Endodermal cell (in vitro differentiated cells): Measurements from ENCODE around the gene ICA1L. TPM values are rescaled to one million over a fixed set of nuclear protein-coding genes. Genes with fewer than 3 reads are reported as not detected.
"Not testable (repeated sequence)": the region's sequence is repeated elsewhere in the genome, so short reads cannot be mapped to it uniquely, and the experiment has no call there.

ENCODE experiments used
- DNase-seq: peaks from one replicate; pipeline ENCODE4 v3.0.0-alpha.2; 2017
- H3K27ac ChIP-seq: 2 replicates; pipeline ENCODE4 v1.5.1; 2013; ENCODE audit warnings: mild to moderate bottlenecking, low read depth, low read length, moderate library complexity
- H3K27me3 ChIP-seq: 2 replicates; pipeline ENCODE4 v1.6.1; 2013; ENCODE audit warnings: mild to moderate bottlenecking, low read length, moderate library complexity; ENCODE audit not compliant: insufficient read depth, control insufficient read depth, poor library complexity, severe bottlenecking
- H3K36me3 ChIP-seq: 2 replicates; pipeline ENCODE4 v1.7.0; 2013; ENCODE audit warnings: mild to moderate bottlenecking, low read length, moderate library complexity; ENCODE audit not compliant: control insufficient read depth, insufficient read depth
- H3K4me1 ChIP-seq: one replicate; pipeline ENCODE4 v1.7.0; 2013; ENCODE audit warnings: low read length; ENCODE audit not compliant: control insufficient read depth, insufficient read depth
- H3K4me3 ChIP-seq: 2 replicates; pipeline ENCODE4 v1.5.1; 2013; ENCODE audit warnings: mild to moderate bottlenecking, low read length, moderate library complexity
- H3K9ac ChIP-seq: 2 replicates; pipeline ENCODE4 v1.6.1; 2013; ENCODE audit warnings: mild to moderate bottlenecking, low read length, moderate library complexity; ENCODE audit not compliant: poor library complexity, severe bottlenecking; ENCODE audit errors: extremely low read depth
- H3K9me3 ChIP-seq: 2 replicates; pipeline ENCODE4 v1.6.1; 2013; ENCODE audit warnings: mild to moderate bottlenecking, low read length, moderate library complexity; ENCODE audit not compliant: control insufficient read depth
- H3K27ac Mint-ChIP-seq: 2 replicates; pipeline ENCODE4 v1.8.0; 2020; ENCODE audit warnings: mixed read lengths
- H3K27me3 Mint-ChIP-seq: 2 replicates; pipeline ENCODE4 v1.8.0; 2021; ENCODE audit warnings: mild to moderate bottlenecking, mixed read lengths; ENCODE audit not compliant: insufficient read depth
- H3K36me3 Mint-ChIP-seq: 2 replicates; pipeline ENCODE4 v1.8.0; 2020; ENCODE audit warnings: low read depth, mixed read lengths
- H3K4me1 Mint-ChIP-seq: 2 replicates; pipeline ENCODE4 v1.8.0; 2020; ENCODE audit warnings: mixed read lengths
- H3K4me3 Mint-ChIP-seq: 2 replicates; pipeline ENCODE4 v1.8.0; 2020; ENCODE audit warnings: mild to moderate bottlenecking, moderate library complexity, mixed read lengths
- H3K9me3 Mint-ChIP-seq: 2 replicates; pipeline ENCODE4 v1.8.0; 2020; ENCODE audit warnings: mild to moderate bottlenecking, mixed read lengths
- CTCF ChIP-seq: fragments of 200-600 bp; sonication (generic); conservative IDR thresholded peaks from 2 replicates; pipeline ENCODE4 v1.5.0; 2021; ENCODE audit warnings: antibody characterized with exemption, mild to moderate bottlenecking
- WGBS, 2 experiments: methylation state at CpG; one replicate each; pipeline versions ENCODE4 v1.1.5 to v1.1.7; 2013; ENCODE audit warnings: missing lambda C conversion rate in 2 of 2, mixed read lengths in 1 of 2; ENCODE audit not compliant: insufficient coverage in 1 of 2, insufficient read length in 1 of 2; 5-methylcytosine and 5-hydroxymethylcytosine counted together
- long read RNA-seq, 4 experiments: library from polyadenylated mRNA in 2 of 4; library from RNA in 1 of 4; library from capped mRNA in 1 of 4; stranded (forward) in 3 of 4; unstranded in 1 of 4; transcript quantifications; one replicate each; pipeline ENCODE4 v2.0.0, GENCODE V29; 2020 to 2021; ENCODE audit warnings: inconsistent platforms in 1 of 4
- polyA plus RNA-seq, 2 experiments: library from polyadenylated mRNA; stranded (reverse); fragments of 50-300 nt; gene quantifications; one replicate each; pipeline ENCODE4 v1.2.3, GENCODE V29; 2013
- total RNA-seq, 2 donors: library from RNA; stranded (reverse); fragmentation: NEBNext Ultra II Directional in 1 of 2; extraction: Animal tissue kit (Norgen Biotek cat#: 25700) in 1 of 2; gene quantifications; 2 replicates in 1 of 2; 3 replicates in 1 of 2; pipeline ENCODE4 v1.2.1, GENCODE V29; 2021

ICA1L gene
- 10 to 100 TPM in 1 of 2 donors, 1 to 10 TPM in 1; 8.2 to 12.2 TPM for total RNA-seq
- polyA plus RNA-seq (2013, experiment 1 of 2) = 6.3 TPM
- polyA plus RNA-seq (2013, experiment 2 of 2) = 3.6 TPM
- long read RNA-seq, experiment 1, partial matches to known transcripts = 0 of 2 reads
- long read RNA-seq, experiment 1, other reads (novel, unspliced or antisense) = 2 of 2 reads
- long read RNA-seq, experiment 2, transcript ICA1L-201 (13 exons, 3,457 nt) = major isoform, 5 of 16 reads
- long read RNA-seq, experiment 2, partial matches to known transcripts = 3 of 16 reads
- long read RNA-seq, experiment 2, other reads (novel, unspliced or antisense) = 8 of 16 reads
- long read RNA-seq, experiment 3, full-length matches to known transcripts = 2 of 12 reads
- long read RNA-seq, experiment 3, partial matches to known transcripts = 2 of 12 reads
- long read RNA-seq, experiment 3, other reads (novel, unspliced or antisense) = 8 of 12 reads
- long read RNA-seq, experiment 4 = 0 reads

GRCh38 chr2:202871300-202872141 is at the start of gene ICA1L:
Gene ICA1L (minus strand): TSS chr2:202871766. CDS start chr2:202829009, 42,757 bp downstream.
- 0 to 2% methylated on average over 58 to 93 of the region's 93 CpGs for WGBS, 2 experiments
- H3K4me1 Mint-ChIP-seq = peaks cover 3% of the 10 kb centered on the region
- no peak for TF ChIP-seq CTCF
- H3K9ac ChIP-seq = peak within 1 kb of the TSS; percentile 82
- H3K9me3 ChIP-seq = no peaks in the 10 kb centered on the region
- no peaks in the 10 kb centered on the region for H3K27me3 ChIP-seq
- H3K27me3 Mint-ChIP-seq = peaks cover 11% of the 10 kb centered on the region
- H3K36me3 Mint-ChIP-seq = no peaks in the 10 kb centered on the region
- peak within 1 kb of the TSS; percentile 84 for H3K4me3 Mint-ChIP-seq
- peak within 1 kb of the TSS; percentile 96 for H3K27ac Mint-ChIP-seq
- DNase-seq = peak; percentile 88
- H3K9me3 Mint-ChIP-seq = no peaks in the 10 kb centered on the region
- H3K36me3 ChIP-seq = no peaks in the 10 kb centered on the region
- H3K4me3 ChIP-seq = peak within 1 kb of the TSS; percentile 88
- H3K4me1 ChIP-seq = no peaks in the 10 kb centered on the region
- no peak within 1 kb of the TSS for H3K27ac ChIP-seq

- H3K36me3 ChIP-seq = no peaks in the 10 kb centered on the region
- no peaks in the 10 kb centered on the region for H3K9me3 ChIP-seq
- Mint-ChIP-seq H3K4me3 (no peak overlapping the region), H3K27ac (no peak overlapping the region), H3K27me3 (no peaks in the 10 kb centered on the region), H3K36me3 (peaks cover 10% of the 10 kb centered on the region), H3K4me1 (no peaks in the 10 kb centered on the region), H3K9me3 (peaks cover 3% of the 10 kb centered on the region)
- no peak overlapping the region for H3K4me3 ChIP-seq
- no peak overlapping the region for H3K9ac ChIP-seq
- WGBS, 2 experiments = 90 to 100% methylated on average over 1 of the region's 1 CpG
- no peak overlapping the region for H3K27ac ChIP-seq
- H3K4me1 ChIP-seq = no peaks in the 10 kb centered on the region
- TF ChIP-seq CTCF = no peak
- no peaks in the 10 kb centered on the region for H3K27me3 ChIP-seq
- DNase-seq = no peak
Measured at GRCh38 chr2:202918860-202919259, 47.3 kb upstream of the ICA1L start.

GRCh38 chr2:202912342-202913201 is 41.0 kb upstream of the ICA1L start:
- not testable (repeated sequence) for H3K9me3 Mint-ChIP-seq, H3K4me1 Mint-ChIP-seq, H3K9me3 ChIP-seq, H3K36me3 ChIP-seq, H3K27me3 ChIP-seq, H3K27me3 Mint-ChIP-seq, DNase-seq, H3K4me1 ChIP-seq, H3K36me3 Mint-ChIP-seq
- Histone ChIP-seq H3K27ac (peak overlapping the region; percentile 98), H3K9ac (peak overlapping the region; percentile 76), H3K4me3 (peak overlapping the region; percentile 98)
- H3K27ac Mint-ChIP-seq = peak overlapping the region; percentile 97
- peak overlapping the region; percentile 92 for H3K4me3 Mint-ChIP-seq
- 33 to 35% methylated on average over 4 to 5 of the region's 49 CpGs for whole genome bisulfite sequencing, 2 experiments
